Activated CD8-positive, alpha-beta memory T cell treated with anti-CD3 and anti-CD28 coated beads, Interleukin-2, amount 50 U/mL, for 1 hour (primary cell): ENCODE data around the gene TICAM2.
"Not testable (repeated sequence)": the region's sequence is repeated elsewhere in the genome, so short reads cannot be mapped to it uniquely, and the experiment has no call there.

Source experiments
- DNase-seq: peaks from one replicate; pipeline ENCODE4 v3.0.0-alpha.2; 2020; ENCODE audit errors: extremely low read depth

Gene TICAM2

GRCh38 chr5:115601701-115602590, at the start of gene TICAM2:
TICAM2 (minus strand) TSS chr5:115602479; CDS start chr5:115581256, 21,223 bp downstream.
- no peak for DNase-seq

- DNase-seq = no peak
Observed at GRCh38 chr5:115649541-115649940, 47.3 kb upstream of the TICAM2 start.

- DNase-seq = no peak
Observed at GRCh38 chr5:115648056-115648455, 45.8 kb upstream of the TICAM2 start.

- DNase-seq = not testable (repeated sequence)
Observed at GRCh38 chr5:115645386-115645785, 43.1 kb upstream of the TICAM2 start.

- DNase-seq = no peak
Observed at GRCh38 chr5:115644046-115644445, 41.8 kb upstream of the TICAM2 start.

GRCh38 chr5:115641948-115642347, 39.7 kb upstream of the TICAM2 start:
- no peak for DNase-seq

- DNase-seq = no peak
Observed at GRCh38 chr5:115640274-115640673, 38.0 kb upstream of the TICAM2 start.

GRCh38 chr5:115639377-115639776, 37.1 kb upstream of the TICAM2 start:
- no peak for DNase-seq

GRCh38 chr5:115637507-115637906, 35.2 kb upstream of the TICAM2 start:
- DNase-seq = no peak

- no peak for DNase-seq
Observed at GRCh38 chr5:115636008-115636407, 33.7 kb upstream of the TICAM2 start.

GRCh38 chr5:115634343-115635132, 32.3 kb upstream of the TICAM2 start:
- DNase-seq = peak; percentile 40

GRCh38 chr5:115629903-115630302, 27.6 kb upstream of the TICAM2 start:
- DNase-seq = no peak

GRCh38 chr5:115627295-115627865, 25.1 kb upstream of the TICAM2 start:
- no peak for DNase-seq

- DNase-seq = no peak
Observed at GRCh38 chr5:115626445-115626823, 24.2 kb upstream of the TICAM2 start.

- DNase-seq = peak; percentile 98
Observed at GRCh38 chr5:115625579-115626444, 23.5 kb upstream of the TICAM2 start, which contains the start of gene TMED7. TMED7 (minus strand) TSS chr5:115626036; CDS start chr5:115625792, 244 bp downstream.

GRCh38 chr5:115624994-115625393, 22.7 kb upstream of the TICAM2 start:
- no peak for DNase-seq

- DNase-seq = no peak
Observed at GRCh38 chr5:115623658-115624057, 21.4 kb upstream of the TICAM2 start.

GRCh38 chr5:115621365-115621900, 19.2 kb upstream of the TICAM2 start:
- no peak for DNase-seq

- no peak for DNase-seq
Observed at GRCh38 chr5:115616892-115617291, 14.6 kb upstream of the TICAM2 start.

GRCh38 chr5:115616472-115616871, 14.2 kb upstream of the TICAM2 start:
- no peak for DNase-seq

GRCh38 chr5:115611873-115612272, 9.6 kb upstream of the TICAM2 start:
- no peak for DNase-seq
